Measurements from ENCODE around the gene PGBD1. TPM values are rescaled to one million over a fixed set of nuclear protein-coding genes. Genes with fewer than 3 reads are reported as not detected.
A peak's percentile ranks its signal among the peaks of the same experiment; 100 is the strongest.

The PGBD1 gene
- total RNA-seq, 4 donors from 2014 or later: 1.4 to 5.4 (median 4.1) TPM

DNA sequence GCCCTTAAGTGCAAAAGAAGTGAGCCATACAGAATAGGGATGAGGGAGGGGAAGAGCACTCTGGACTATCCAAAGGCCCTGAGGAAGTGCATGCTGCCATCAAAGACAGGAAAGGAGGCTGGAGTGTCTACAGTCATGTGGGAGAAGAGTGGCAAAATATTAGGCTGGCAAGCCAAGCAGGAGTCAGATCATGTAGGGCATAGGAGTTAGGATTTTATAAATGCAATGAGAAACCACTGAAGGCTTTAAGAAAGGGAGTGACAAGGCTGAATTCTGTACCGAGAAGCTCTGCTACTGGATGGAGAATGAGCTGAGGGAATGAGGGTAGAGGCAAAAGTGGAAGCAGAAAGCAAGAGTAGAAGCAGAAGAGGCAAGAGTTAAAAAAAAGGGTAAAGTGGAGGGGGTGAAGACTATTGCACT lies 52.2 kb downstream of the PGBD1 start:
- Histone ChIP-seq H3K27ac (no peak overlapping the region), H3K4me1 (peaks cover 9 to 12% of the 10 kb centered on the region in 2 donors), H3K4me3 (replicated peaks in 1 of 3) (no peak overlapping the region), H3K36me3 (peaks cover 0 to 6% of the 10 kb centered on the region in 2 donors), H3K27me3 (no peaks in the 10 kb centered on the region), H3K9me3 (no peaks in the 10 kb centered on the region)
- intact Hi-C loops (cut with DNase I): no loop called here
- TF ChIP-seq, protein P1, sequence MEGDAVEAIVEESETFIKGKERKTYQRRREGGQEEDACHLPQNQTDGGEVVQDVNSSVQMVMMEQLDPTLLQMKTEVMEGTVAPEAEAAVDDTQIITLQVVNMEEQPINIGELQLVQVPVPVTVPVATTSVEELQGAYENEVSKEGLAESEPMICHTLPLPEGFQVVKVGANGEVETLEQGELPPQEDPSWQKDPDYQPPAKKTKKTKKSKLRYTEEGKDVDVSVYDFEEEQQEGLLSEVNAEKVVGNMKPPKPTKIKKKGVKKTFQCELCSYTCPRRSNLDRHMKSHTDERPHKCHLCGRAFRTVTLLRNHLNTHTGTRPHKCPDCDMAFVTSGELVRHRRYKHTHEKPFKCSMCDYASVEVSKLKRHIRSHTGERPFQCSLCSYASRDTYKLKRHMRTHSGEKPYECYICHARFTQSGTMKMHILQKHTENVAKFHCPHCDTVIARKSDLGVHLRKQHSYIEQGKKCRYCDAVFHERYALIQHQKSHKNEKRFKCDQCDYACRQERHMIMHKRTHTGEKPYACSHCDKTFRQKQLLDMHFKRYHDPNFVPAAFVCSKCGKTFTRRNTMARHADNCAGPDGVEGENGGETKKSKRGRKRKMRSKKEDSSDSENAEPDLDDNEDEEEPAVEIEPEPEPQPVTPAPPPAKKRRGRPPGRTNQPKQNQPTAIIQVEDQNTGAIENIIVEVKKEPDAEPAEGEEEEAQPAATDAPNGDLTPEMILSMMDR (IDR thresholded peaks at IDR 0.05): no peak
- no peak for TF ChIP-seq POLR2A (IDR thresholded peaks at IDR 0.05)
- WGBS, 2 donors: 87 to 90% methylated on average over 1 of the region's 1 CpG
- DNase-seq: no peak

DNA sequence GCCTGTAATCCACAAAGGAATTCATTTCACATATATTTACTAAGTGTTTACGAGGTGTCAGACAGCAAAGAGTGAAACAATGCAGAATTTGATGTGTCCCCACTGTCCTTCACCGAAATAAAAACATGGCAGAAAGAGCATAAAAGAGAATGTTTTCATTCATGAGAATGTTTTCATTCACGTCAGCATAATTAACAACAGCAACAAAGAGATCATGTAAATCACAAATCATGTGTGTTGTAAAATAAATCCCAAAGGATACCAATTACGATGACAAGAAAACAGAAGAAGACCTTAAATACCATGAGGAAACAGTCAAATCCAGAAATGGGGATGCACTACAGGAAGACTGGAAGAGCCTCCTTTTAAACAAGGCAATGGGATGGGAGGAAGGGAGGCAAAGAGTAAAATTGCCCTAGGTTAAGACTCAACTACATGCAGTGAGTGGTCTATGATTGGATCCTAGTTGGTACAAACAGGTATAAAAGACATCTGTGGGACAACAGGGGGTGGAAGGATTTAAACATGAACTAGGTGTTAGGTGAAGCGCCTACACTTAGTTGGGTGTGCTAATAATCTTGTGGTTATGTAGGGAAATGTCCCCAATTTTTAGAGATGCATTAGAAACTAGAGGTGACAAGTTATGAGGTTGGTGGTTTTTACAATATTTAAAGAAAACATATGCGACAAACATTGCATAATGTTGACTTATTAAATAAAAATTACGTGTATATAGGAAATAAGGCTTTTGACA lies 53.1 kb downstream of the PGBD1 start:
- WGBS, 2 donors: 90 to 92% methylated on average over 7 of the region's 7 CpGs
- no peaks in the 10 kb centered on the region for H3K27me3 ChIP-seq
- no peaks in the 10 kb centered on the region for H3K9me3 ChIP-seq
- TF ChIP-seq, protein P1 (IDR thresholded peaks at IDR 0.05): no peak
- TF ChIP-seq POLR2A (IDR thresholded peaks at IDR 0.05): no peak
- peak overlapping the region; percentile 93 to 96 (median 94) for H3K27ac ChIP-seq
- intact Hi-C loops (cut with DNase I): no loop called here
- no peak for DNase-seq
- peaks cover 9 to 12% of the 10 kb centered on the region in 2 donors for H3K4me1 ChIP-seq
- no peaks in the 10 kb centered on the region for H3K36me3 ChIP-seq
- H3K4me3 ChIP-seq (replicated peaks in 1 of 3): no peak overlapping the region

DNA sequence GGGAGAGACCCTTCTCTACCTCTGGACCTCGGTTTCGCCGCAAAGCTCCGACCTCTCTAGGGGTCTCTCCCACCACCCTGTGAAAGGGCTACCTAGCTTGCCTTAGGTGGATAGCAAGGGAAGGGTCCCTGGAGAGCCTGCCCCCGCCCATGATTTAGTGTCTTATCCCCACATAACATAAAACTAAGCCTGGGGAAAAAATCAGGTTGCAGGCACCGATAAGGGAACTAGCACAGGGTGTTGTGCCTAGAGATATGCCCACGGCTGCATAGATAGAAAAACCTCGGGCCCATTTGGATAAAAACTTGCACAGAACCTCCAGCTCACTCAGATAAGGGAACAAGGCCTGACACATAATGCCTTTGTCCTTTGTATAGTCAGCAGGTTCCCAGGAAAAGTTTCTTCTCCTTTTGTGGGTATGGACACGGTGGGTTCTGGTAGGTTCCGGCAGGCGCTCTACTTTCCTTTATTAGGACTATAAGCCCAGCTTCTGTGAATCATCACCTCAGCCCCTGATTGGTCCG lies 53.7 kb downstream of the PGBD1 start:
- WGBS, 2 donors: 38 to 54% methylated on average over 8 to 12 of the region's 12 CpGs
- no peaks in the 10 kb centered on the region for H3K36me3 ChIP-seq
- H3K27me3 ChIP-seq: no peaks in the 10 kb centered on the region
- intact Hi-C loops (cut with DNase I): no loop called here
- peaks cover 9 to 12% of the 10 kb centered on the region in 2 donors for H3K4me1 ChIP-seq
- peak overlapping the region; percentile 93 to 96 (median 94) for H3K27ac ChIP-seq
- no peaks in the 10 kb centered on the region for H3K9me3 ChIP-seq
- peak overlapping the region in 2 of 3 donors; percentile 14 to 54 for H3K4me3 ChIP-seq (replicated peaks in 1 of 3)
- no peak for TF ChIP-seq POLR2A (IDR thresholded peaks at IDR 0.05)
- TF ChIP-seq, protein P1 (IDR thresholded peaks at IDR 0.05): no peak
- DNase-seq: peak in 1 of 2 donors; percentile 11

DNA sequence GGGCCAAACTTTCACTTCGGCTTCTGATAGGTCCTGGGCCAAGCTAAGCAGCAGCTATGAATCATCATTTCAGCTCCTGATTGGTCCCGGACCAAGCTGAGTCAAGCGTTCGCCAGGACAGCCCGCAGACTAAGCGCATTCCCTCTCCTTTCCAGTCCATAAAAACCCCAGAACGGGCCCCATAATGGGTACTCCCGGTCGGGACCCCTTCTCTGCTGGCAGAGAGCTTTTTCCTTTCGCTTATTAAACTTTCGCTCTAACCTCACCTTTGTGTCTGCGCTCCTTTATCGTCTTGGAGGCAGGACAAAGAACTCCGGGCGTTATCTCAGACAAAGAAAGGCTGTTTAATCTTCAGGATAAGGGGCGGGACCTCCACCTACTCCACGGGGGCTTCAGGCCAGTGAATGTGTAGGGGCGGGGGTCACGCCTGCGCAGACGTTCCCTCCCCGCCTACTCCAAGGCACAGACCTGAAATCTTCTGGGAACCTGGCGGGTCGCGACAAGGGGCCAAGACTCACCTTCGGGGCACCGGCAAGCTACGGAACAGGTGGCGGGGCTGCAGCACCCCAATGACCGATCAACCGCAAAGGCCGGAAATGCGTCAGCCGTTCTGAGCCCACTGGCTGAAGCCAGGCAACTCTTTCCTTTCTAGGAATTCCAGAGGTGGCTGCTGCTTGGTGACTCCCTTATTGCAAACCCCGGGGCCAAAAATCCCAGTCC lies 54.4 kb downstream of the PGBD1 start, which contains the start of gene ZSCAN31:
ZSCAN31 (minus strand) TSS at position 585 of the 720 bp plus-strand sequence. CDS start 6,465 bp downstream, outside the sequence.
- no peaks in the 10 kb centered on the region for H3K36me3 ChIP-seq
- H3K27me3 ChIP-seq: no peaks in the 10 kb centered on the region
- peak within 1 kb of the TSS; percentile 93 to 96 (median 94) for H3K27ac ChIP-seq
- peaks cover 9 to 12% of the 10 kb centered on the region in 2 donors for H3K4me1 ChIP-seq
- peak within 1 kb of the TSS; percentile 6 to 54 (median 29) for H3K4me3 ChIP-seq (replicated peaks in 1 of 3)
- intact Hi-C loops (cut with DNase I): no loop called here
- TF ChIP-seq POLR2A (IDR thresholded peaks at IDR 0.05): peak in 1 of 2 donors; percentile 82
- TF ChIP-seq, protein P1 (IDR thresholded peaks at IDR 0.05): no peak
- DNase-seq: peak; percentile 96 to 97
- WGBS, 2 donors: 0 to 2% methylated on average over 31 to 35 of the region's 35 CpGs
- no peaks in the 10 kb centered on the region for H3K9me3 ChIP-seq
